ENCODE results near the gene SLC9A4.

The SLC9A4 gene

DNA sequence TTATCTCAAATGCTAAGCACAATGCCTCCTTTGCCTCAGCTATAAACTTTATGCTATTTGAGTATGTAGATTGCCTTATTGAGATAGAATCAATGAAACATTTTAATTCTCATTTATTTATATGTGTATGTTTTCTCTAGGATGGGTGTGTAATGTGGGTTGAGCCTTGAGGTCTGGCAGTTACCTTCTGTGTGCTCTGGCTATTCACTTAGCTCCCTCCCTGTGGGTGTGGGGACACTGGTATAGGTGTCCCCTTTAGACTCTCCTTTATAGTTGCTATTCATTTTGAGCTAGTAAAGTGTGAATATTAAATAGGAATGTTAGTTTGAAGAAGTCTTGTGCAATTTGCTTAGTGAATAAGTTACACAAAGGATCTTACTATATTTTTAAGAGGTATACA, 1.8 kb downstream of the SLC9A4 start:
- Histone ChIP-seq H3K9me3 (ENCODE audit: insufficient read depth, low read length) (no peaks in the 10 kb centered on the region), H3K27me3 (ENCODE audit: low read length) (no peaks in the 10 kb centered on the region), H3K36me3 (ENCODE audit: low read length) (no peaks in the 10 kb centered on the region), H2AFZ (ENCODE audit: low read depth, low read length, severe bottlenecking) (no peak overlapping the region), H4K20me1 (ENCODE audit: low read depth, low read length) (no peaks in the 10 kb centered on the region), H3K9me2 (replicated peaks; ENCODE audit: insufficient read depth, low read length) (no peaks in the 10 kb centered on the region), H3K27ac (ENCODE audit: low read depth, low read length) (no peak overlapping the region), H3K9ac (ENCODE audit: low read length) (no peak overlapping the region), H3K4me2 (ENCODE audit: low read depth, low read length, poor library complexity, severe bottlenecking) (no peak overlapping the region), H3K79me2 (ENCODE audit: insufficient read depth, low read length) (no peaks in the 10 kb centered on the region), H3K4me3 (ENCODE audit: insufficient read depth, low read length, poor library complexity, severe bottlenecking) (no peak overlapping the region), H3F3A (ENCODE audit: insufficient read depth) (no peaks in the 10 kb centered on the region)
- TF ChIP-seq, protein P1, sequence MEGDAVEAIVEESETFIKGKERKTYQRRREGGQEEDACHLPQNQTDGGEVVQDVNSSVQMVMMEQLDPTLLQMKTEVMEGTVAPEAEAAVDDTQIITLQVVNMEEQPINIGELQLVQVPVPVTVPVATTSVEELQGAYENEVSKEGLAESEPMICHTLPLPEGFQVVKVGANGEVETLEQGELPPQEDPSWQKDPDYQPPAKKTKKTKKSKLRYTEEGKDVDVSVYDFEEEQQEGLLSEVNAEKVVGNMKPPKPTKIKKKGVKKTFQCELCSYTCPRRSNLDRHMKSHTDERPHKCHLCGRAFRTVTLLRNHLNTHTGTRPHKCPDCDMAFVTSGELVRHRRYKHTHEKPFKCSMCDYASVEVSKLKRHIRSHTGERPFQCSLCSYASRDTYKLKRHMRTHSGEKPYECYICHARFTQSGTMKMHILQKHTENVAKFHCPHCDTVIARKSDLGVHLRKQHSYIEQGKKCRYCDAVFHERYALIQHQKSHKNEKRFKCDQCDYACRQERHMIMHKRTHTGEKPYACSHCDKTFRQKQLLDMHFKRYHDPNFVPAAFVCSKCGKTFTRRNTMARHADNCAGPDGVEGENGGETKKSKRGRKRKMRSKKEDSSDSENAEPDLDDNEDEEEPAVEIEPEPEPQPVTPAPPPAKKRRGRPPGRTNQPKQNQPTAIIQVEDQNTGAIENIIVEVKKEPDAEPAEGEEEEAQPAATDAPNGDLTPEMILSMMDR (IDR thresholded peaks at IDR 0.05; ENCODE audit: insufficient read depth, low read length, poor library complexity, severe bottlenecking) = no peak
- TF ChIP-seq EZH2phosphoT487 (conservative IDR thresholded peaks at IDR 0.05; ENCODE audit: low read length) = no peak

- no peaks in the 10 kb centered on the region for H3K9me3 ChIP-seq (ENCODE audit: insufficient read depth, low read length)
- no peaks in the 10 kb centered on the region for H4K20me1 ChIP-seq (ENCODE audit: low read depth, low read length)
- no peaks in the 10 kb centered on the region for H3K79me2 ChIP-seq (ENCODE audit: insufficient read depth, low read length)
- no peak overlapping the region for H3K4me3 ChIP-seq (ENCODE audit: insufficient read depth, low read length, poor library complexity, severe bottlenecking)
- H3K4me2 ChIP-seq (ENCODE audit: low read depth, low read length, poor library complexity, severe bottlenecking) = no peak overlapping the region
- H3K9me2 ChIP-seq (replicated peaks; ENCODE audit: insufficient read depth, low read length) = no peaks in the 10 kb centered on the region
- H3K27me3 ChIP-seq (ENCODE audit: low read length) = no peaks in the 10 kb centered on the region
- TF ChIP-seq, protein P1 (IDR thresholded peaks at IDR 0.05; ENCODE audit: insufficient read depth, low read length, poor library complexity, severe bottlenecking) = no peak
- TF ChIP-seq EZH2phosphoT487 (conservative IDR thresholded peaks at IDR 0.05; ENCODE audit: low read length) = no peak
- H3K36me3 ChIP-seq (ENCODE audit: low read length) = no peaks in the 10 kb centered on the region
- no peak overlapping the region for H3K27ac ChIP-seq (ENCODE audit: low read depth, low read length)
- H2AFZ ChIP-seq (ENCODE audit: low read depth, low read length, severe bottlenecking) = no peak overlapping the region
- no peak overlapping the region for H3K9ac ChIP-seq (ENCODE audit: low read length)
- H3F3A ChIP-seq (ENCODE audit: insufficient read depth) = no peaks in the 10 kb centered on the region
Observed at GRCh38 chr2:102478686-102479470, 5.9 kb downstream of the SLC9A4 start.

DNA sequence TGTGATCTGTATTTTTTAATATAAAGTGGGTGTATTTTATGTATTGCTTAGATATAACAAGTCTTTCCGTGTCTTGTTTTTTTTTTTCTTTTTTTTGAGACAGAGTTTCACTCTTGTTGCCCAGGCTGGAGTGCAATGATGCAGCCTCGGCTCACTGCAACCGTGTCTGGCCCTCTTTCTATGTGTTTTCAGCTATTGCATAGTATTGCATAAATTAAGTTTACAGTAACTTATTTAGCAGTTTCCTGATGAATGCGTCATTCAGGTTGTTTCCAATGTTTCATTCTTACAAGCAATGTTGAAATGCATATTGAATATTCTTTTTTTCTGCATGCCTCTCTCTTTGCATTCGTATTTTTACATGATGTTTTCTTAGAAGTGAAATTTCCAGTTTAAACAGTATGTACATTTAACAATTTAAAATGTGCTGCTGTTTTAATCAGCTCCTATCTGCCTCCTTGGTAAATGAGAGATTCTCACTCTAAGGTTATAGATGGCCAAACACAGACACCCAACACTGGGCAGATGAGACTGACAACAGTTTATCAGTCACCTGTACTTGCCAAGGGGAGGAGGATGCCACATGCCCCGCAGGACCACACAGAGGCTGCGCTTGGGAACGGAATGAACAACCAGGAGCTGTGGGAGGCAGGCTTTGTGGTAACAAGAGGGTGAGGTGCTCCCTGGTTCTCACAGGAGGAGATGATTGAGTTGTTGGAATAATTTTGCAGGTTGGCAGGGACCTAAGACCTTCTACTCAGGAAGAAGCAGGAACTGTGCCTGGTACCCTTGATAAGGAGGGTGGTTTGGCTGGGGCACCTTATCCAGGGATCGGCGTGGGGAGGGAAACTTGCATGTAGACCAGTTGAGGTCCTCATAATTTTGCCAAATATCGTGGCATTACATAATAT, 7.5 kb downstream of the SLC9A4 start:
- H3K4me2 ChIP-seq (ENCODE audit: low read depth, low read length, poor library complexity, severe bottlenecking) = no peak overlapping the region
- no peaks in the 10 kb centered on the region for H3K9me3 ChIP-seq (ENCODE audit: insufficient read depth, low read length)
- H3K27ac ChIP-seq (ENCODE audit: low read depth, low read length) = no peak overlapping the region
- no peaks in the 10 kb centered on the region for H3K9me2 ChIP-seq (replicated peaks; ENCODE audit: insufficient read depth, low read length)
- H3K79me2 ChIP-seq (ENCODE audit: insufficient read depth, low read length) = no peaks in the 10 kb centered on the region
- no peak for TF ChIP-seq EZH2phosphoT487 (conservative IDR thresholded peaks at IDR 0.05; ENCODE audit: low read length)
- TF ChIP-seq, protein P1 (IDR thresholded peaks at IDR 0.05; ENCODE audit: insufficient read depth, low read length, poor library complexity, severe bottlenecking) = no peak
- no peaks in the 10 kb centered on the region for H4K20me1 ChIP-seq (ENCODE audit: low read depth, low read length)
- H3K36me3 ChIP-seq (ENCODE audit: low read length) = no peaks in the 10 kb centered on the region
- no peak overlapping the region for H2AFZ ChIP-seq (ENCODE audit: low read depth, low read length, severe bottlenecking)
- H3F3A ChIP-seq (ENCODE audit: insufficient read depth) = no peaks in the 10 kb centered on the region
- no peaks in the 10 kb centered on the region for H3K27me3 ChIP-seq (ENCODE audit: low read length)
- no peak overlapping the region for H3K9ac ChIP-seq (ENCODE audit: low read length)
- H3K4me3 ChIP-seq (ENCODE audit: insufficient read depth, low read length, poor library complexity, severe bottlenecking) = no peak overlapping the region

Data from SU-DHL-6 (cell line).